ENCODE data around the gene CHD5.

Gene CHD5

GRCh38 chr1:6130596-6130995, 49.5 kb downstream of the CHD5 start:
- H2BK12ac ChIP-seq (ENCODE audit: low read length) = no peak overlapping the region
- no peaks in the 10 kb centered on the region for H3K4me1 ChIP-seq (ENCODE audit: control insufficient read depth in 1 of 2, insufficient read depth in 2 of 2, low read length in 2 of 2)
- H3K4me2 ChIP-seq (ENCODE audit: low read length) = no peak overlapping the region
- no peak overlapping the region for H3K4me3 ChIP-seq (ENCODE audit: low read depth, low read length)
- no CpG with 5 or more reads among the region's 7 CpGs for WGBS (ENCODE audit: extremely low coverage, insufficient coverage, insufficient read length)
- H4K8ac ChIP-seq (ENCODE audit: low read depth, low read length) = no peak overlapping the region
- no peak for DNase-seq
- H3K27me3 ChIP-seq (ENCODE audit: insufficient read depth, low read length) = no peaks in the 10 kb centered on the region
- no peak overlapping the region for H3K27ac ChIP-seq (ENCODE audit: low read depth, low read length)
- peaks cover 11% of the 10 kb centered on the region for H3K9me3 ChIP-seq (ENCODE audit: insufficient read depth, low read depth, low read length)
- H3K36me3 ChIP-seq (ENCODE audit: control insufficient read depth in 1 of 2, insufficient read depth in 2 of 2, low read length in 2 of 2) = no peaks in the 10 kb centered on the region
- no peak overlapping the region for H4K91ac ChIP-seq (ENCODE audit: low read depth, low read length)
- no peak overlapping the region for H3K14ac ChIP-seq (ENCODE audit: low read length)
- H3K4ac ChIP-seq (ENCODE audit: low read depth, low read length) = no peak overlapping the region
- H3K9ac ChIP-seq (ENCODE audit: low read length) = no peak overlapping the region
- H3K18ac ChIP-seq (ENCODE audit: low read length) = no peak overlapping the region
- no peak overlapping the region for H2AFZ ChIP-seq (ENCODE audit: insufficient read depth, low read length, poor library complexity)
- H2BK120ac ChIP-seq (ENCODE audit: insufficient read depth, low read length, poor library complexity) = no peak overlapping the region
- H3K79me2 ChIP-seq (ENCODE audit: control insufficient read depth, insufficient read depth, low read length, poor library complexity) = no peaks in the 10 kb centered on the region
- no peak overlapping the region for H4K12ac ChIP-seq (ENCODE audit: low read depth, low read length)
- H3K23ac ChIP-seq (ENCODE audit: low read length) = no peak overlapping the region
- H2AK5ac ChIP-seq (ENCODE audit: low read length) = no peak overlapping the region
- H3K79me1 ChIP-seq (ENCODE audit: low read length) = no peaks in the 10 kb centered on the region
- H2BK5ac ChIP-seq (ENCODE audit: low read depth, low read length, poor library complexity) = no peak overlapping the region

- H3K23ac ChIP-seq (ENCODE audit: low read length) = no peak overlapping the region
Observed at GRCh38 chr1:6130036-6130435, 50.1 kb downstream of the CHD5 start.

GRCh38 chr1:6129313-6129712, 50.8 kb downstream of the CHD5 start:
- no peak overlapping the region for H3K4me3 ChIP-seq (ENCODE audit: low read depth, low read length)
- H3K36me3 ChIP-seq (ENCODE audit: control insufficient read depth in 1 of 2, insufficient read depth in 2 of 2, low read length in 2 of 2) = no peaks in the 10 kb centered on the region
- H4K8ac ChIP-seq (ENCODE audit: low read depth, low read length) = no peak overlapping the region
- WGBS (ENCODE audit: extremely low coverage, insufficient coverage, insufficient read length) = no CpG with 5 or more reads among the region's 9 CpGs
- H2BK12ac ChIP-seq (ENCODE audit: low read length) = no peak overlapping the region
- no peak overlapping the region for H3K4ac ChIP-seq (ENCODE audit: low read depth, low read length)
- no peak overlapping the region for H2AK5ac ChIP-seq (ENCODE audit: low read length)
- H2AFZ ChIP-seq (ENCODE audit: insufficient read depth, low read length, poor library complexity) = no peak overlapping the region
- no peak overlapping the region for H3K4me2 ChIP-seq (ENCODE audit: low read length)
- no peak for DNase-seq
- no peak overlapping the region for H3K14ac ChIP-seq (ENCODE audit: low read length)
- H3K27me3 ChIP-seq (ENCODE audit: insufficient read depth, low read length) = no peaks in the 10 kb centered on the region
- H4K91ac ChIP-seq (ENCODE audit: low read depth, low read length) = no peak overlapping the region
- H3K79me2 ChIP-seq (ENCODE audit: control insufficient read depth, insufficient read depth, low read length, poor library complexity) = no peaks in the 10 kb centered on the region
- H3K4me1 ChIP-seq (ENCODE audit: control insufficient read depth in 1 of 2, insufficient read depth in 2 of 2, low read length in 2 of 2) = no peaks in the 10 kb centered on the region
- no peak overlapping the region for H2BK5ac ChIP-seq (ENCODE audit: low read depth, low read length, poor library complexity)
- no peak overlapping the region for H3K9ac ChIP-seq (ENCODE audit: low read length)
- H3K27ac ChIP-seq (ENCODE audit: low read depth, low read length) = no peak overlapping the region
- no peak overlapping the region for H3K23ac ChIP-seq (ENCODE audit: low read length)
- peaks cover 8% of the 10 kb centered on the region for H3K9me3 ChIP-seq (ENCODE audit: insufficient read depth, low read depth, low read length)
- no peak overlapping the region for H3K18ac ChIP-seq (ENCODE audit: low read length)
- no peaks in the 10 kb centered on the region for H3K79me1 ChIP-seq (ENCODE audit: low read length)
- H2BK120ac ChIP-seq (ENCODE audit: insufficient read depth, low read length, poor library complexity) = no peak overlapping the region
- H4K12ac ChIP-seq (ENCODE audit: low read depth, low read length) = no peak overlapping the region

More at GRCh38 chr1:6130036-6130435, 50.1 kb downstream of the CHD5 start:
- DNase-seq = no peak
- Histone ChIP-seq H3K79me2 (ENCODE audit: control insufficient read depth, insufficient read depth, low read length, poor library complexity) (no peaks in the 10 kb centered on the region), H3K4me3 (ENCODE audit: low read depth, low read length) (no peak overlapping the region), H3K4ac (ENCODE audit: low read depth, low read length) (no peak overlapping the region), H2AK5ac (ENCODE audit: low read length) (no peak overlapping the region), H2BK120ac (ENCODE audit: insufficient read depth, low read length, poor library complexity) (no peak overlapping the region), H3K9me3 (ENCODE audit: insufficient read depth, low read depth, low read length) (peaks cover 11% of the 10 kb centered on the region), H2BK5ac (ENCODE audit: low read depth, low read length, poor library complexity) (no peak overlapping the region), H3K9ac (ENCODE audit: low read length) (no peak overlapping the region), H3K14ac (ENCODE audit: low read length) (no peak overlapping the region), H4K12ac (ENCODE audit: low read depth, low read length) (no peak overlapping the region), H3K18ac (ENCODE audit: low read length) (no peak overlapping the region), H3K27me3 (ENCODE audit: insufficient read depth, low read length) (no peaks in the 10 kb centered on the region), H3K36me3 (ENCODE audit: control insufficient read depth in 1 of 2, insufficient read depth in 2 of 2, low read length in 2 of 2) (no peaks in the 10 kb centered on the region), H2AFZ (ENCODE audit: insufficient read depth, low read length, poor library complexity) (no peak overlapping the region), H3K79me1 (ENCODE audit: low read length) (no peaks in the 10 kb centered on the region), H2BK12ac (ENCODE audit: low read length) (no peak overlapping the region), H3K4me2 (ENCODE audit: low read length) (no peak overlapping the region), H4K91ac (ENCODE audit: low read depth, low read length) (no peak overlapping the region), H3K27ac (ENCODE audit: low read depth, low read length) (no peak overlapping the region), H3K4me1 (ENCODE audit: control insufficient read depth in 1 of 2, insufficient read depth in 2 of 2, low read length in 2 of 2) (no peaks in the 10 kb centered on the region), H4K8ac (ENCODE audit: low read depth, low read length) (no peak overlapping the region)
- WGBS (ENCODE audit: extremely low coverage, insufficient coverage, insufficient read length) = no CpG with 5 or more reads among the region's 11 CpGs

- Histone ChIP-seq H2BK120ac (ENCODE audit: insufficient read depth, low read length, poor library complexity) (no peak overlapping the region), H2AK5ac (ENCODE audit: low read length) (no peak overlapping the region), H3K14ac (ENCODE audit: low read length) (no peak overlapping the region), H3K4me3 (ENCODE audit: low read depth, low read length) (peak overlapping the region; percentile 10), H3K9me3 (ENCODE audit: insufficient read depth, low read depth, low read length) (peaks cover 8% of the 10 kb centered on the region), H3K79me1 (ENCODE audit: low read length) (no peaks in the 10 kb centered on the region), H3K23ac (ENCODE audit: low read length) (no peak overlapping the region), H3K27ac (ENCODE audit: low read depth, low read length) (no peak overlapping the region), H4K8ac (ENCODE audit: low read depth, low read length) (no peak overlapping the region), H3K9ac (ENCODE audit: low read length) (no peak overlapping the region), H2BK5ac (ENCODE audit: low read depth, low read length, poor library complexity) (no peak overlapping the region), H3K4me1 (ENCODE audit: control insufficient read depth in 1 of 2, insufficient read depth in 2 of 2, low read length in 2 of 2) (no peaks in the 10 kb centered on the region), H3K18ac (ENCODE audit: low read length) (no peak overlapping the region), H2BK12ac (ENCODE audit: low read length) (no peak overlapping the region), H3K79me2 (ENCODE audit: control insufficient read depth, insufficient read depth, low read length, poor library complexity) (no peaks in the 10 kb centered on the region), H4K91ac (ENCODE audit: low read depth, low read length) (no peak overlapping the region), H3K27me3 (ENCODE audit: insufficient read depth, low read length) (no peaks in the 10 kb centered on the region), H4K12ac (ENCODE audit: low read depth, low read length) (no peak overlapping the region), H3K4ac (ENCODE audit: low read depth, low read length) (no peak overlapping the region), H3K36me3 (ENCODE audit: control insufficient read depth in 1 of 2, insufficient read depth in 2 of 2, low read length in 2 of 2) (no peaks in the 10 kb centered on the region), H3K4me2 (ENCODE audit: low read length) (no peak overlapping the region), H2AFZ (ENCODE audit: insufficient read depth, low read length, poor library complexity) (no peak overlapping the region)
- DNase-seq = no peak
- no CpG with 5 or more reads among the region's 34 CpGs for WGBS (ENCODE audit: extremely low coverage, insufficient coverage, insufficient read length)
Observed at GRCh38 chr1:6128276-6129081, 51.6 kb downstream of the CHD5 start.

Data from trophoblast cell (in vitro differentiated cells and primary cell).